Measurements from ENCODE around the gene C2CD5.

- TF ChIP-seq CTCF (IDR thresholded peaks at IDR 0.05 in 8 of 11, conservative IDR thresholded peaks at IDR 0.05 in 3 of 11) (no peak), POLR2AphosphoS5 (IDR thresholded peaks at IDR 0.05) (no peak)
Measured at GRCh38 chr12:22476133-22476532, 68.2 kb downstream of the C2CD5 start.

All from spleen (tissue), 7 donors.